AG04449 (cell line): ENCODE data around the gene KEL.

Experiments used
- CTCF ChIA-PET: fragments of 350-600 bp; formaldehyde crosslinking; extraction: SDS; loops from one replicate; lab custom pipeline; 2021; ENCODE audit warnings: antibody characterized with exemption; lab: Yijun Ruan, JAX
- POLR2A ChIA-PET: fragments of 400-600, 350-600 bp; formaldehyde crosslinking; extraction: SDS; loops from one replicate; lab custom pipeline; 2020; ENCODE audit warnings: antibody characterized with exemption, inconsistent platforms; lab: Yijun Ruan, JAX
- DNase-seq: peaks from one replicate; pipeline ENCODE4 v3.0.0-alpha.2; 2010; ENCODE audit warnings: low read depth, low spot score
- H3K4me3 ChIP-seq: 2 replicates; pipeline ENCODE4 v1.5.1; 2011; ENCODE audit warnings: low read depth, mild to moderate bottlenecking, control low read depth, low read length
- CTCF ChIP-seq: IDR thresholded peaks from one replicate; pipeline ENCODE4 v1.5.1; 2011; ENCODE audit warnings: mild to moderate bottlenecking, moderate library complexity, low read length, control low read depth, inconsistent platforms; ENCODE audit not compliant: insufficient read depth; ENCODE audit errors: missing control alignments

The KEL gene

GRCh38 chr7:142901426-142902259, 60.5 kb downstream of the KEL start:
- no peak for DNase-seq
- no peak overlapping the region for H3K4me3 ChIP-seq
- TF ChIP-seq CTCF = no peak
- CTCF ChIA-PET = no interaction called here
- POLR2A ChIA-PET = no interaction called here

GRCh38 chr7:142899661-142900060, 62.5 kb downstream of the KEL start:
- H3K4me3 ChIP-seq = no peak overlapping the region
- ChIA-PET POLR2A (no interaction called here), CTCF (interaction anchor here (1.0 kb wide), 1 partner anchor 20 kb away, joined by 3 read pairs; no protein-coding TSS in a partner anchor)
- no peak for DNase-seq
- TF ChIP-seq CTCF = no peak

- TF ChIP-seq CTCF = no peak
- ChIA-PET POLR2A (no interaction called here), CTCF (interaction anchor here (1.0 kb wide), 2 partner anchors 104 to 105 kb away, joined by 3 read pairs; no protein-coding TSS in a partner anchor)
- no peak for DNase-seq
- H3K4me3 ChIP-seq = no peak overlapping the region
These were observed 63.6 kb downstream of the KEL start for GRCh38 chr7:142898377-142899170.

GRCh38 chr7:142897691-142898090, 64.5 kb downstream of the KEL start:
- DNase-seq = no peak
- ChIA-PET CTCF (no interaction called here), POLR2A (no interaction called here)
- H3K4me3 ChIP-seq = no peak overlapping the region
- TF ChIP-seq CTCF = no peak

- no peak overlapping the region for H3K4me3 ChIP-seq
- TF ChIP-seq CTCF = no peak
- CTCF ChIA-PET = no interaction called here
- POLR2A ChIA-PET = no interaction called here
- no peak for DNase-seq
These were observed 65.3 kb downstream of the KEL start for GRCh38 chr7:142896741-142897379.

GRCh38 chr7:142896151-142896550, 66.0 kb downstream of the KEL start:
- no peak for TF ChIP-seq CTCF
- no peak overlapping the region for H3K4me3 ChIP-seq
- POLR2A ChIA-PET = no interaction called here
- CTCF ChIA-PET = no interaction called here
- no peak for DNase-seq
